Stimulated activated CD4-positive, alpha-beta T cell treated with anti-CD3 and anti-CD28 coated beads, Interleukin-1b, Interleukin-23, amount 100 ng/mL, for 4 hours (primary cell): ENCODE results near the gene SMURF2.
A peak's percentile ranks its signal among the peaks of the same experiment; 100 is the strongest.
"Not testable (repeated sequence)": the region's sequence is repeated elsewhere in the genome, so short reads cannot be mapped to it uniquely, and the experiment has no call there.

ENCODE experiments used
- DNase-seq, 2 donors: peaks; one replicate each; pipeline ENCODE4 v3.0.0-alpha.2; 2020; ENCODE audit warnings: low read depth in 2 of 2

Gene SMURF2

DNA sequence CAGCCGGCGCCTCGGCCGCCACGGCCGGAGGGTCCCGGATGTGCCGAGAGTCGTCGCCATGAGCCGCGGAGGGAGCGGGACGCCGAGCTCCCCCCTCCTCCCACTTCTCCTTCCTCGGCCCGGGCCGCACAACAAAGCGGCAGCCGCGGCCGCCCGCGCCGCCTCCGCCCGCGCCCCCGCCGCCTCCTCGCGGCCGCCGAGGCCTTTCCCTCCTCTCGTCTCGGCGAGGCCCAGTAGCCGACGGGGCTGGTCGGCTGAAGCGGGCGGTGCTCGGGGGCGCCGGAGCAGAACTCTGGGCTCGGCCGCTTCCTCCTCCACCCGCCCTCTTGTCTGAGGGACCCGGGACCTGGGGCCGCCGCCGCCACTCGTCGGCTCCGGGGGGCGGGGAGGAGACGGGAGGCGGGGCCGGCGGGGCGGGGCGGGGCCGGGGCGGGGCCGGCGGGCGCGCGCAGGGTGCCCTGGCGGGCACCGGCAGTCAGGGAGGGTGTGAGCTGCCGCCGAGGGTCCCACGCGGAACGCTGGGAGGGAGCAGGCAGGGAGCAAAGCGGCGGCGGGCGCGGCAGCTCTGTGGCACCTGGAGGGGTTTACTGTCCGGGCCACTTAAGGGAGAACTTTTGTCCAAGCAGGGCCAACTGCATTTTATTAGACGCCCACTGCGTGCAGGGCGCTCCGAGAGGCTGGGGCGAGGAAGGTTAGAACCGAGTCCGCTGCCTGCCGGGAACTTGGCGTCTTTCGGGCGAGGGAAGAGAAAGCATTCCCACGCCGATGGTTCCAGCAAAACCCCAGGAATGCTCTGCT, at the start of gene SMURF2:
Gene SMURF2, minus strand, starts transcription at position 332 of the 798 bp plus-strand sequence. CDS start 427 bp downstream, outside the sequence.
- peak; percentile 66 to 69 for DNase-seq

DNA sequence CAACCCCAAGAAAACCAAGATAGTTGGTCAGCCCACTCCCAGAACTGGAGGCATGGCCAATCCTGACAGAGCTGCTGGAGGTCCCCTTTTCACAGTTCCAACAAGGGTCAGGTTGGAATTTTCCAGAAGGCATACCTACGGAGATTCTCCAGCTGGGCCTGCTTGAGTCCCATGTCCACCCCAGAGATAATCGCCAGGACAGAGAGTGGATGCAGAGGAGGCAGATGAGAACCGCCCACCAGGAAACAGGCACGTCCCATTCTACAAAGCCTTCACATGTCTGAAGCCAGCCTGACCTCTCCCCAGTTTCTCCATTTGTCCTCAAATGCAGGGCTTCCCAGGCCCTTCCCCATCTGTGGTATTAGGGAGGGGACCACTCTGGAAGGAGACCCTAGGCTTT, 47.4 kb upstream of the SMURF2 start:
- no peak for DNase-seq

DNA sequence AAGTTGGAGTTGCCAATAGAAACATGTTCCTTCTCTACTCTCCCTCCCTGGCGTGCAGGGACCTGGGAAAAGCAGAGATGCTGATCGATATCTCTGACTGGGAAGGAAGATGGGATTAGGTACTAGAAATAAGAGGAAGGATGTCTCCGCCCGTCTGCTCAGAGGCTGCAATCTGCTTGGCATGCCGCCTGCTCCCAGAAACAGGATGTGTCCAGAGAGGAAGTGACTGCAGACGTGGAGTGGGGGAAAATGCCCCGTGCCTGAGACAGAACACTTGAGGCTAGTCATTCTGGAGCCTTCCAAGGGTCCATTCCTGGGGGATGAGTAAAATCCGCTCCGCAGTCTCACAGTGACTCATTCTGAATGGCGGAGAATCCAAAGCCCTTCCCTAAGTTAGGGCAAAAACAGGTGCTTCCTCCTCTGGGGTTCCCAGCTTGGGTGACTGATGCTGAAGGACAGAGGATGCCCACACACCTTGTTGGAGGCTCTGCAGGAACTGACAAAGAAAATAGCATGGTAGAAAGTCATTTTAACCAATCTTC, 45.0 kb upstream of the SMURF2 start:
- DNase-seq: no peak

DNA sequence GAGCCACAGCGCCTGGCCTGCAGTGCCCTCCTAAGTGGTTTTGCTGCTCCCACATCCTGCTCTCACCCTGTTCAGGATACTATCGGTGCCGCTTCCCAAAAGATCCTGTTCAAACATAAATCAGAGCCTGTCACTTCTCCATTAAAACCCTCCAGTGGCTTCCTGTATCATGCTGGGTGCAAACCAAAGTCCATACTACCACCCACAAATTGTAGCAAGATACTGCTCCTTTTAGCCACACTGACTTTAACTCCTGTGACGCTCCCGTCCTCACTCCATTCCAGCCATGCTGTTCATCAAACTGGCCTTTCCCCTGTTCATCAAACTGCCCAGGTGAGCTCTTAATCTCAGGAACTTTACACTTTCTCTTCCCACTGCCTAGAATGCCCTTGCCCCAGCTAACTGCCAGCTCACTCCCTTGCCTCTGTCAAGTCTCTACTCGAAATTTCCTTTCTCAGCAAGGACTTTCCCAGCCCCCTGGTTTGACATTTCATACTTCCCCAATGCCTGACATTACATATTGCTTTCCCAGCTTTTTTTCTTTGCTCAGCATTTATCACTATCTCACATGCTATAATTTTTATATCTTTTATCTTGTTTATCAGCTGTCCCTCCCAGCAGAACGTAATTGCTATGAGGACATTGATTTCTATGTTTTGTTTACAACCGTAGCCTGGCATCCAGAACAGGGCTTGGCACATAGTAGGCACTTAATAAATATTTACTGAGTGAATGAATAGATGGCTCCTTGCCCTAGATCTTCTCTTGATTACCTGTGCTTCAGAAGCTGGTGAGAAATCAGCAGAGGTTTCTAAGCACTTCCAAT, 44.3 kb upstream of the SMURF2 start:
- DNase-seq: no peak

DNA sequence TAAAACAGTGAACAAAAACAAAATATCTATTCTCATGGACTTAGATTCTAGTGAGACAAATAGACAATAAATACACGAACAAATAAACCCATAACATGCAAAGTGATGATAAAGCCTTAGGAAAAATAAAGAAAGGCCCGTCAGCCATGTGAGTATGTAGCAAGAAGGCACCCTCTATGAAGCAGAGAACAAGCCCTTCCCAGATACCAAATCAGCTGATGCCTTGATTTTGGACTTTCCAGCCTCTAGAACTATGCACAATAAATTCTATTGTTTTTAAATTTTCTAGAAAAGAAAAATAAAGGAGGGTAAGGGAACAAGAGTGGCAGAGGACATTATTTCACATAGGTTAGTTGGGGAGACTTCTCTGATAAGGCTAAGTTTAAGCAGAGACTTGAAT, 40.7 kb upstream of the SMURF2 start:
- no peak for DNase-seq

DNA sequence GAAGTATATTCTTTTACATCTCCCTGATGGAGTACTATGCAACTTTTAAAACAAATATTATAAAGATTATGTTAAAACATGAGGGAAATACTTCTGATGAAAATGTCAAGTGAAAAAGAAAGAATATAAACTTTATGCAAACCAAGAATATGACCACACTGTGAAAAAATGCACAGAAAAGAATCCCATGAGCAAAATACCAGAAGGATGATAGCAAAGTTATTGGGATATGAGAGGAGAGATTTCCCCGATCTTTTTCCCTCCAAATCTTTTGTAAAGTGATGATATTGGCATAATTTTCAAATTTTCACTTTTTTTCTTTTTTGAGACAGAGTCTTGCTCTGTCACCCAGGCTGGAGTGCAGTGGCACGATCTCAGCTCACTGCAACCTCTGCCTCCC, 36.6 kb upstream of the SMURF2 start:
- no peak for DNase-seq

DNA sequence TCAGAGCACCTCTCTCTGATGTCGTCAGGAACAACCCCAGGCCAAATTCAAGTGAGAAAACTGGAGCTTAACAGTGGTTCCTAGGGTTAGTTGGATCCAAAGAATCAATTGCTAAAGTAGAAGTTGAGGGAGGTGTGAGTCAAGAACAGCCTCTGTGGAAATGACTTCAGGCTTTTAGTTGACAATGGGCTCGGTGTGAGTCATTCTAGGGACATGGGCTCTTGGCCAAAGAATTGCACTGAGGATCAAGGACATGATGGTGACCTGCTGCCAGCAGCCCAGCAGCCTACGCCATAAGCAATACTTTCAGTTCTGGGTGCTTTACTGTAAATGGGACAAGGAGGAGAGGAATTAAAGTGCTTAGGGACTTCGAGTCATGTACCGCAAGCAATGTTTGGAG, 32.1 kb upstream of the SMURF2 start:
- no peak for DNase-seq

DNA sequence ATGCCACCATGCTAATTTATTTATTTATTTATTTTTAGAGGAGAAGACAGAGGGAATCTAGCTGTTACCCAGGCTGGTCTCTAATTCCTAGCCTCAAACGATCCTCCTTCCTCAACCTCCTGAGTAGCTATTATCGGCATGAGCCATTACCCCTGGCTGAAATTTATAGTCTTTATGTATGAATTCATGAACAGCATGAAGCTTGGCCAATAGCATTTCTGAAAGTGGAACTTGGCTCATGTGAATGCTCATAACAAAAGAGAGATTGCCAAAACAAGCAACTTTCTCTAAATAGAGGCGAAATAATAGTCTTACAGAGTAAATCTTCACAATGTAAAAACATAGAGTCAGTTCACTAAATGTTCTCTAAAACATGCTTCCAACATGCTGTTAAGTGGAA, 30.1 kb upstream of the SMURF2 start:
- no peak for DNase-seq

DNA sequence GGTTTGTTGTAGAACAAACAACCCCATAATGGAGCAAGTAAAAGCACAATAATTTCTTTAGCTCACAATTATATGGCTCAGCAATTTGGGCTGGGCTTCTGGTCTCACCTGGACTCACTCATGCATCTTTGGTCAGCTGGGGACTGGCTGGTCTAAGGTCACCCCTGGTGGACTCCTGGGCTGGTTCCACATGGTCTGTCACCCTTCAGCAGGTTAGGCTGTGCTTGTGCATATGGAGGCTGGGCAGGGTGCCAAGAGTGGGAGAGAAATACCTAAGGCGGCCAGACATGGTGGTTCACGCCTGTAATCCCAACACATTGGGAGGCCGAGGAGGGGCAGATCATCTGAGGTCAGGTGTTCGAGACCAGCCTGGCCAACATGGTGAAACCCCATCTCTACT, 27.0 kb upstream of the SMURF2 start:
- DNase-seq: no peak

DNA sequence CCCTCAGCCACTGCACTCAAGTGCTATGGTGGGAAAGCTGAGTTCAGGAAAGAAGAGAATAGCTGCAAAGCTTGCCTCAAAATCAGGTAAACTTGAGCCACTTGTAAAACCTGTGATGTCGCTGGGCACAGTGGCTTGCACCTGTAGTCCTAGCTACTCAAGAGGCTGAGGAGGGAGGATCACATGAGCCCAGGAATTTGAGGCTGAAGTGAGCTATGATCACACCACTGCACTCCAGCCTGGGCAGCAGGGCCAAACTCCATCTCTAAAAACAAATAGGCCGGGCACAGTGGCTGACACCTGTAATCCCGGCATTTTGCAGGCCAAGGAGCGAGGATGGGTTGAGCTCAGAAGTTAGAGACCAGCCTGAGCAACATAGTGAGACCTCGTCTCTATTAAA, 26.4 kb upstream of the SMURF2 start:
- no peak for DNase-seq

DNA sequence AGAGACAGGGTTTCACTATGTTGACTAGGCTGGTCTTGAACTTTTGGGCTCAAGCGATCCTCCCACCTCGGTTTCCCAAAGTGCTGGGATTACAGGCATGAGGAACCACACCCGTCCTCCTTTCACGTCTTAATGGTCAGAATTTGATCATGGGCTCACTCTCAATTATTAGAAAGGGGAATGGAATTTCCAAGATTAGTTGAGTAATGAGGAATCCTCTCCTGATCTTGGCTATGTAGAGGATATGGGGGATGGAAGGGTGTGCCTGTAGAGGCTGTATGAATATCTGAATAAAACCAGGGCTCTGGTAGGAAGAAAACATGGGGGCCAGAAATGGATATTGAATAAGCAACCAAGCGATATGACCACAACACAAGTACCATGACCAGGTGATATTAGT, 25.9 kb upstream of the SMURF2 start:
- DNase-seq: no peak

DNA sequence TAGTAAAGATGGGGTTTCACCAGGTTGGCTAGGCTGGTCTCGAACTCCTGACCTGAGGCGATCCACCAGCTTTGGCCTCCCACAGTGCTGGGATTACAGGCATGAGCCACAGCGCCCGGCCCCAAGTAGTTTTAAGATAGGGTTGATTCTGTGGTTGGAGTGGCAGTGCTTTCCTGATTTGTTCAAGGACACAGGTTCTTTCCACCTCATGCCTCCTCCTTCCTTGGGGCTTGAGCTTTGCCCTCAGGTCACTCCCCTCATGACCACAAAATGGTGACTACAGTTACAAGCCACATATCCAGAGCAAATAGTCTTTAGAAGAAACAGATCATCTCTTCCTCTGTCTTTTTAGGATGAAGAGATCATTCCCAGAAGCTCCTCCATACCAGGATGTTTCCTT, 25.3 kb upstream of the SMURF2 start:
- no peak for DNase-seq

DNA sequence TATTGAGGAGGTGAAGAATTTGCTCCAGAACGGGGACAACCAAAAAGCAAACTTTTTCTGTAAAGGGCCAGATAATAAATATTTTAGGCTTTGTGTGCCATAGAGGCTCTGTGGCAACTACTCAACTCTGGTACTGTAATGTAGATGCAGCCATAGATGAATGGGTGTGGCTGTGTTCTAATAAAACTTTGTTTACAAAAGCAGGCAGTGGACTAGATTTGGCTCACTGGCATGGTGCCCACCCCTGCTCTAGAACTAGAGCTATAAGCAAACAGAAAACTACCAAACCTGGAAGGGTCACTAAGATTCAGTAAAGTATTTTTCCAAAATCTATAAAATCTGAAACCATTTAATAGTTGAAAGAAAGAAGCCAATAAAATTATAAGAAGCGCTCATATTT, 24.6 kb upstream of the SMURF2 start:
- DNase-seq: no peak

DNA sequence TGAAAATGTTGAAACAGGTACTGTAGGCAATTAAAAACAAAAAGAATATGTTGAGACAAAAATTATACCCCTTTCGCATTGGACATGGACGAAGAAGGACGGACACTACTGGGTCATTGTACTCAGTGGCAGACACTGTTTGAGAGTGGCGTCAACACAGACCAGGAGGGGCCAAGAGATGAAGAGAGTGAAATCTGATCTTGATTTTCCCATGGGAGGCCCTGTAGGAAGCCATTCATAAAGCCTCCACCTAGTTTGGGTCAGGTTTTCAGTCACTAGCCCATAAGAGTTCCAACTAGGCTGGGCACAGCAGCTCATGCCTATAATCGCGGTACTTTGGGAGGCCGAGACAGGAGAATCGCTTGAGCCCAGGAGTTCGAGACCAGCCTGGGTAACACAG, 23.6 kb upstream of the SMURF2 start:
- DNase-seq: no peak

DNA sequence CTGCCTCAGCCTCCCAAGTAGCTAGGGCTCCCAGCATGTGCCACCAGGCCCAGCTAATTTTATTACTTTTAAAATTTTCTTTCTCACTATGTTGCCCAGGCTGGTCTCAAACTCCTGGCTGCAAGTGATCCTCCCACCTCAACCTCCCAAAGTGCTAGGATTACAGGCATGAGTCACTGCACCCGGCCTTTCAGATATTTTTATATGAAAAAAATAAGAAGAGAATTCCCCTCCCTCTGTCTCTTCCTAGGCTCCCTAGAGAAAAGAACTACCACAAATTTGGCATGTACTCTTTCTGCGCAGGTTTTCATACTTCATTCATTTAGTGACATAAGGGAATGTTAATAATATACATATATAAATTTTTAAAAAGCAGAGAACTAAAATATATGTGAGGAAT, 21.7 kb upstream of the SMURF2 start:
- no peak for DNase-seq

DNA sequence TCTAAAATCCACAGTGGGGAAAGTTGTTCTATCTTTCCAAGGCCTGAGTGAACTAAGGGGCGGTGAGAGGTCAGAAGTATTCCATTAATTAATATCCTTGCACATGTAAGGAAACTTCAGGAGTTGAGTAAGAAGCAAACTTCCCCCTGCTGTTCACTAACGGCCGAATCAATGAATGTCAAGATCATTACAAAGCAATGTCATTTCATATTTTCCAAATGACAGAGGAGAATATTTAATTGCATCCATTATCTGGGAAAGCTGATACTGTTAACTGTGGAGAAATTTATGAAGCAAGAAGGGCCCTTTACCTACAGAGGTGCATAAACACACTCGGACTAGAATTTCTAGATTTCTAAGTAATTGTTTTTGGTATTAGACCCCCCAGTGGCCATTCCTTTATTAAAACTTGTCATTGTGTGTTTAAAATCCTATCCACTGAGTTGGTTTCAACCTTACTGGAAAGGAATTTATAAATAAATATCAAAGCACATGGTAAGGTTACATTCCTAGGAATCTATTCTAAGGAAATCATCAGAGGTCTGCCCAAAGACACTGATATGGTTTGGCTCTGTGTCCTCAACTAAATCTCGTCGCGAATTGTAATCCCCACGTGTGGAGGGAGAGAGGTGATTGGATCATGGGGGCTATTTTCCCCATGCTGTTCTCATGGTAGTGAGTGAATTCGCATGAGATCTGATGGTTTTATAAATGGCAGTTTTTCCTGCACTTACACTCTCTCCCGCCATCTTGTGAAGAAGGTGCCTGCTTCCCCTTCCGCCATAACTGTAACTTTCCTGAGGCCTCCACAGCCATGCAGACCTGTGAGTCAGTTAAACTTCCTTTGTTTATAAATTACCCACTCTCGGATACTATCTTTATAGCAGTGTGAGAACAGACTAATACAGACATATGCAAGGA, 20.4 kb upstream of the SMURF2 start:
- no peak for DNase-seq

DNA sequence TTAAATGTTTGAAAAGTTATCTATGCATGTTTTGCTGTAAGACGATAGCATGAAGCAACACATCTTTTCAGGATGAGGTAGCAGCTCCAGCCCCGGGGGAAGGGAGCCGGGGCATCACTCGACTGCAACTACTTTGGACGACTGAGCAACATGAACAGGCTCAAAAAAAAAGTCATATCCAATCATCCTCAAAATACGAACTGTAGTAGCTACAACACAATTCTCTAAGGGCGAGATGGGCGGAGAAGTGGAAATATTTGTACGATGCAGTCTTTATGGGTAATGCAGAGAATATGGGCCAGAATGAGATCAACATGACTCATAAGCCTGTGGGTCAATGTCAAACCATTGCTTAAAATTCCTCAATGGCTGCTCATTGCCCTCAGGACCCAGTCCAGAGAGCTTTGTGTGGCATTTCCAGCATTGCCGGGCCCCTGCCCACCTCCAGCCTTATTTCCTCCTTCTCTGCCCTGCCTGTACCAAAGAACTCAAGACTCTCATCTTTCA, 17.7 kb upstream of the SMURF2 start:
- DNase-seq: no peak

DNA sequence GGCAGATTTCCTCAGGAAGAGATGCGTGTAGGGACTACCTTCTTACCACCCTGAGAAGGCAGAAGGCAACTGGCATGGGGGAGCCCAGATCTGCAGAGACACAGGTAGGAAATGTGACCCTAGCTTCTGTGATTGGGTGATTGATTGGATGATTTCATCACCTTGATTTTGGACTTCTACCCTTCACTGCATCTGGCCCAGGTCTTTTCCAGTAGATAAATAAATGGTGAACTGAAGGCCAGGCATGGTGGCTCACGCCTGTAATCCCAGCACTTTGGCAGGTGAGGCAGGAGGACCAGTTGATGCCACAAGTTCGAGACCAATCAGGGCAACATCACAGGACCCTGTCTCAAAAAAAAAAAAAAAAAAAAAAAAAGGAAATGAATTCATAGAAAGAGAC, 14.7 kb upstream of the SMURF2 start:
- no peak for DNase-seq

DNA sequence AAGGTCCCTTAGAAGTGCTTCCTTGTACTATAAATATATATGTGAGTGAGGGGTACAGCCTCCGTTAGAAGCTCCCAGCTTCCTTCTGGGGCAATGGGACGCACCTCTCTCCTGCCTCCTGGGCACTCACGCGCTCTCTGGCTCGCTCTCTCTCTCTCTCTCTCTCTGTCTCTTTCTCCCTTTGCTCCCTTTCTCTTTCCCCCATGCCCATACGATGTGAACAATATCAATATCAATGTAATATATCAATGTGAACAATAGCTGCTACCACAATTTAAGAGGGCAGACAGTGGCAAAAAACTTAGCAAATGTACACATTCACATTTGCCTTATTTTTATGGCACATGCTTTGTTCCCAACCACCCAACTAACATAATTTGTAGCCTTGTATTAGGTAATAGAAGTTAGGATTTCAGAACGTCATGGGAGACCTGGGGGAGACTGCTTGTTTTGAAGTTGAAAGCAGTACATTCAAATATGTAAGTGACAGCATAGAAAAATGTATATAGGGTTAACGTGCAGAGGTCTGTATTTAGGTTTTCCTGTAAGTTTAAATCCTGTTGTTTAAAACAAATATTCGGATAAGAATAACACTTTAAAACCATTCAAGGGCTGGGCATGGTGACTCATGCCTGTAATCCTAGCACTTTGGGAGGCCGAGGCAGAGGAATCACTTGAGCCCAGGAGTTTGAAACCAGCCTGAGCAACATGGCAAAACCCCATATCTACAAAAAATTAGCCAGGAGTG, 8.9 kb upstream of the SMURF2 start:
- DNase-seq: not testable (repeated sequence)

DNA sequence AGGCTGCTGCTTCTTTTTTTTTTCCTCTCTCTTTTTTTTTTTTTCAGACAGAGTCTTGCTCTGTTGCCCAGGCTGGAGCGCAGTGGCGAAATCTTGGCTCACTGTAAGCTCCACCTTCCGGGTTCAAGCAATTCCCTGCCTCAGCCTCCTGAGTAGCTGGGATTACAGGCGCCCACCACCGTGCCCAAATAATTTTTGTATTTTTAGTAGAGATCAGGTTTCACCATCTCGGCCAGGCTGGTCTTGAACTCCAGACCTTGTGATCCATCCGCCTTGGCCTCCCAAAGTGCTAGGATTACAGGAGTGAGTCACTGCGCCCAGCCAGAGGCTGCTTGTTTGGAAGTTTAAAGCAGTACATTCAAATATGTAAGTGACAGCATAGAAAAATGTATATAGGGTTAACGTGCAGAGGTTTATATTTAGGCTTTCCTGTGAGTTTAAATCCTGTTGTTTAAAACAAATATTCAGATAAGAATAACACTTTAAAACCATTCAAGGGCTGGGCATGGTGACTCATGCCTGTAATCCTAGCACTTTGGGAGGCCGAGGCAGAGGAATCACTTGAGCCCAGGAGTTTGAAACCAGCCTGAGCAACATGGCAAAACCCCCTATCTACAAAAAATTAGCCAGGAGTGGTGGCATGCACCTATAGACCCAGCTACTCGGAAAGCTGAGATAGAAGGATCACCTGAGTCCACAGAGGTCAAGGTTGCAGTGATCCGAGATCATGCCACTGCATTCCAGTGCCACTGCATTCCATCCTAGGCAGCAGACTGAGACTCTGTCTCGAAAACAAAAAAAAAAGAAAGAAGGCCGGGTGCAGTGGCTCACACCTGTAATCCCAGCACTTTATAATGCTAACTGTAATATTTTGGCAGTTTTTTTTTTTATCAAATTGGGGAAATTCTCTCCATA, 6.0 kb upstream of the SMURF2 start:
- DNase-seq: not testable (repeated sequence)
